ENCODE data around the gene CNGA1.
A peak's percentile ranks its signal among the peaks of the same experiment; 100 is the strongest.

Gene CNGA1

DNA sequence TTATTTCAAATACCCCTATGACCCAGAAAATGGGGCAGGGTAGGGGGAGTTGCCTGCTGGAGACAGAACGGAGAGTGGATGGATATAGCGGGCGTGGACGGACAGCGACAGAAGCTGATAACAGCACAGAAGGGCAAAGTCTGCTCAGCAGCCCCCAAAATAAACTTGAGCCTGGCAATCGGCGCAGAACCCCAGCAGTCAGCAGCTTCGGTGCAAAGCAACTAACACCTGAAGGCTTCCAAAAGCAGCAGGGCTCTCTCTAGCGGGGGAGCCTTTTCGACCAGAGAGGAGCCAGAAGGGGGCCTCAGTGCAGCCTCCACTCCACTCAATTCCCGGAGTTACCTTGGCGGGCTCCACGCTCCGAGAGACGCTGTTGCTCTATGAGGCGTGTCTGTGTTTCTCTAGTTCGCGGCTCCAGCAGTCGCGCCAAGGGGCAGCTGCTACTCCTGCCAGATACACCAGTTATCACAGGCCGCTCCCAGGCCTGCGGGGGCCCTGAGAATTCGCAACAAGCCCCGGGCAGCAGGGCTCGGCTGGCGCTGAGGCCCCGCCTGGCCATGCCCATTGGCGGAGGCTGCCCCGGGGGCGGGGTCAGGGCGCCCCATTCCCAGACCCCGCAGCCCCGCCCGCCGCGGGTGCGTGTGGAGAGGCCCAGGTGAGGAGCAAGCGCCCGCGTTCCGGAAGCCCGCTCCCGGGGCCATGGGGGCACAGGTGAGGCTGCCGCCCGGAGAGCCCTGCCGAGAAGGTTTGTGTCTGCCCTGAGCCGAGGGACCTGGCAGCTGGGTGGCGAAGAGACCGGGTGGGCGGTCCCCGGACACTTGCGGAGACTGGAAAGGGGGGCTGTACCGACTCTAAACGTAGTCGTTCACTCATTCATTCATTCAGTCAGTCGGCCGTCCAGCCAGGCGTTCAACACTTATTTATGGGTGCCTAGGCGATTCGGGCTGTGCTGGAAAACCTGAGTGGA is at the start of gene CNGA1, which contains the start of gene NIPAL1:
Gene CNGA1 (minus strand): TSS at position 541 of the 967 bp plus-strand sequence. CDS start 63,992 bp downstream, outside the sequence.
Gene NIPAL1 (plus strand): TSS at position 632 of the 967 bp plus-strand sequence. CDS start 68 bp downstream, at position 700.
- DNase-seq: peak; percentile 85

DNA sequence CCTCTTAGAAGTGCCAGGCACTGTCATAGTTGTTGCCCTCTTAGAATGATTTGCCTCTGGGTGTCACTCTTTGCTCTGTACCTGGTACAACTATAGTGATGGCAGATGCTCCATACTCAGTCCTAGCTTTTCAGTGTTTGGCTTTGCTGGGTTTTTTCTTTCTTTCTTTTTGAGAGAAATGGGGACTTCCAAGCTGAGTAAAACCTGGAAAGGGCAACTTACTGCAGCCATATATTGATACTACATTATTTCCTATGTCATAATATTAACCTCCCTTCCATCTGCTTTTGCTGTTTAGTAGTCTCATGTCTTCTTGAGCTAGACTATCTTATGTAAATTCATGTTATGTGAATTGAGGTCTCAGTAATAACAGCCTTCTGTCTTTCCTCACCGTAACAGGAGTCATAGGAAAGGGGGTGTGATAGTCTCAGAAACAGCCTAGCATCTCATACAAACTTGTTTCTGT is 49.1 kb upstream of the CNGA1 start:
- no peak for DNase-seq

DNA sequence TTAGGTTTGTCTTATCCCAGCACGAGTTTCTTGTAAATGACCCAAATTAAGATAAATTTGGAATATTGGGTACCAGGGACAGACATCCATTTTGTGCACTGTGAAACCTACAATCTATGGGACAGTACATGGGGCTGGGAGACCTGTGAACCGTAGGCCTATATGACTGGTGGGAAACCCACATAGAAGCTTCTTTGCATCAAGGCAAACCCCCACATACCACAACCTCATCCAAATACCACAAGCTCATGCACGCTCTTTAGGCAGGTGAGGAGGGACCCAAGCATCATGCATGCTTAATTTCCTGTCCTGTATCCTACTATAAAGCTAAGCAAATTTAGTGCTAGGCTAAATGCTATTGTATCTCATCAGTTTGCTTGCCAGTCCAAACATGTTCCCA is 47.9 kb upstream of the CNGA1 start:
- no peak for DNase-seq

DNA sequence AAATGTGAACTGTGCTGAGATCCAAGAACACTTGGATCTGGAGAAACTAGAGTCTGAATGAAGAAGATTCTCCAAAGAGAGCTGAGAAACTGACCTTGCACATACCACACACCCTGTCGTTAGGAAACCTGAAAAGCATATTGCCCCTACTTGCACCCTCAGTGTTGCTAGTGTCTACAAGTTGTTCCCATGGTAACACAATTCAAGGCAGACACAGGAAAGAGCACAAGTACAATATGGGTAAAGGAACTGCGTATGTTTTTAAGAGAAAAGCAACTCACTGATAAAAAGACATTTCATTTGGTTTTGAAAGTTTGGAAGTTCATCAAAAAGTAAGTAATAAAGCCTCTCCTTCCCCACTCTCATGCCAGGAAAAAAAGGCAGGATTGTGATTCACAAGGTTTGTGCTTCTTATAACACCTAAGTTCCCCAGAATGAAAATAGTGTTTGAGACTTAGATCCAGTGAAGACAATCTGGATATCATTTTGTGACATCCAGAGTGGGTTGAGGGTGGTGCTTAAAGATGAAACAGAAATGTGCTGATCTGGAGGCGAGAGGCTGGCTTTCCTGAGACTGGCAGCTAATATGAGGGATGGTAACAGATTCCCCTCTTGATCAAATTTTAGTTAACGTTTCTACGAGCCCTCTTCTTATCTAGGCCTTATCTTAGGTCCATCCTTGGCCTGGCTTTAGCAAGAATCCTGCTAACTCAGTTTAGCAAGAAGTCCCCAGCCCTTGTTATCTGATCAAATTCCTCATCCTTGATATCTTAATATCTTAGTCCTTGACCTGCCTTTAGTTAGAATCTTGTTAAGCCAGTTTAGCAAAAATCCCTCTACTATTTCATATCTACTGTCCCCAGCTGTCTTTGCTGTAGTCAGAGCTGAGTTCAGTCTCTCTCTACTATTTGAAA is 42.4 kb upstream of the CNGA1 start:
- no peak for DNase-seq

DNA sequence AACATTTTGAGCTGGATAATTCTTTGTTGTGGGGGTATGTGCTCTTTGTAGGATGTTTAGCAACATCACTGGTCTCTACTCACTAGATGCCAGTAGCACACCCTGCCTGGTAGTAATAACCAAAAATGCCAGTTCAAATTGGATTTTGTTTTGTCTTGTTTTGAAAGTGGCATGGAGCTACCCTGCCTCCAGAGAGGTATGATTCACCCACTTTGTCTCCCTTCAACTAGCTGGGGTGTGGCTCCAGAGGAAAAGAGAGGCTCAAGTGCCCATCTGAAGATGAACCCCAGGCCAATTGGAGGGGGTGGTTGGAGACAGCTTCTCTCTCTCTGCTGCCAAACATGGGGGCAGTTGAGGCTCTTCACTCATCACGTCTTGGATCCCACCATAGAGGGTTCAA is 34.6 kb upstream of the CNGA1 start:
- DNase-seq: no peak

DNA sequence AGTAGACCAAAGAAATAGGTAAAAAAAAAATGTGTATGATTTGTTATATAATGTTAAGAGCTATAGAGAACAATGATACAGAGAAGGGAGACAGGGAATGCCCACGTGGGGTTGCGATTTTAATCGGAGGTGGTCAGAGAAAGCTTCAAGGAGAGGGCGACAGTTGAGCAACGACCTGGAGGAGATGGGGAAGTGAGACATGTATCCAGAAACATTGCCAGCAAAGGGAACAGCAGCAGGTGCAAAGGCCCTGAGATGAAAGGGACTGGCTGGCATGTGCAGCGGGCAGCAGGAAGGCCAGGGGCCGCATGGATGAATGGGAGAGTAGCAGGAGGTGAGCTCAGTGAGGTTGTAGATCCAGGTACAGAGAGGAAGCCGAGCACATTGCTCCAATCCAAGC is 33.0 kb upstream of the CNGA1 start:
- no peak for DNase-seq

DNA sequence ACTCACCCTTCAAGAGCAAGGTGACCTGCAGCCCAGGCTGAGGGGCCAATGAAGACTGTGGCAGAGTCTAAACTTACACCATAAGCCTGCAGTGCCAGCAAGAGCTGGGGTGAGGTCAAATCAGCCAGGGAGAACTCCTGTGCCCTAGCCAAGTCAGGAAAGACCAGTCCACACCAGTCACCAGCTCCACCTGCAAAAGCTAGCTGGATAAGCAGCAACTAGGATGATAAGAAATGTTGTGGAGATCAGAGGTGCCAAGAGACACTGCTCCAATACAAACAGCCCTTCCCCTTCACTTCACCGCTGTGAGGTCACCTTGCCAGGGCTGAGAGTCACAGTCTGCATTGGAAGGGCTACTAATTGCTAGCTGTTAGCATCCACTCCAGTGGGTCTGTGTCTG is 31.4 kb upstream of the CNGA1 start:
- no peak for DNase-seq

DNA sequence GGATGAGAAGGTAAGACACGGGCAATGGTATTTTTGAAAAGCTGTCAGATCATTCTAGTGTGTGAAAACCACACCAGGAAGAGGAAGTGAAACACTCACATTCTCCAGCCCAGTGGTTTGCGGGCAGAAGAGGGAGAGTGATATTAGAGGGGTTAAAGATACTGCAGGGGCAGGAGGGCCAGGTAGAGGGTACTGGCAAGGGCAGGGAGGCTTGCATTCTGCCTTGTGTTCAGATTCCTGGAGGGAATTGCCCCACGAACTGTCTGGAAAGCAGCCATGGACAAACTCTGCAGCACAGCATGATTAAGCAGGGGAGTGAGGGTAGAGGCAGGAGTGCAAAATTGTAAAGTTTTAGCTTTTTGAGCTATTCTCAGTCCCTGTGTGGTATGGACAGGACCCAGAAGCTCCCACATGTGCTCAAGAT is 31.0 kb upstream of the CNGA1 start:
- peak; percentile 73 for DNase-seq

DNA sequence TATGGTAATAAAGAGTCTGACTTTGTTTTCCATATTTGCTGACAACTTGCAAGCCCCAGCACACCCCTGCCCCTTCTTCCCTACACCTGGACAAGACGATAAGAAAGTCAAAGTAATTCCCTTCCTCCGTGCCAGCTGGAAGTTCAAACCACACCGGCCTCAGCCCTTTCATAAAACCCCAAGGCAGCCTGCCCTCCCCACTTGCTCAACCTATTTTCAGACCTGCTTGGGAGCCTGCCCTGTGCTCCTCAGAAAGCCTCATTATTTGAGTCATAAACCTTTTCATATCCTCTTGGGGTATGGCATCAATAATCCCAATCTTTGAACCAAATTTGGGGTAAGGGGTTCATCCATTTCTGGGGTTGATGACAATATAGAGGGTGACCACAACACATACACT is 29.6 kb upstream of the CNGA1 start:
- no peak for DNase-seq

DNA sequence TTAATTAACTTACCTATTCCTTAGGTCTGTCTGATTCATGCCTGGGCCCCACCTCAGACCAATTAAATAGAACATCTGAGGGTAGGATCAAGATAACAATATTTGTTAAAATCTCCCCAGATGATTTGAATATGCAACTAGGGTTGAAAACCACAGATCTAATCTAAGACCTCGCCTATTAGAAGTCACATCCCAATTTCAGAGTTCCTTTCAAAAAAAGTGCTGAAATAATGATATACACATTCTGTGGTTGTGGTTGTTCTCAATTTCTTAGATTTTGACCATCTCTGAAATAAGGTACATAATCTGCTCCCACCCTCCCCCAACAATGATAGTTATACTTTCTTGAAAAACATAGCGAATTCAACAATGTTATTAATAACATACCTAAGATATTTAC is 27.8 kb upstream of the CNGA1 start:
- peak; percentile 40 for DNase-seq

DNA sequence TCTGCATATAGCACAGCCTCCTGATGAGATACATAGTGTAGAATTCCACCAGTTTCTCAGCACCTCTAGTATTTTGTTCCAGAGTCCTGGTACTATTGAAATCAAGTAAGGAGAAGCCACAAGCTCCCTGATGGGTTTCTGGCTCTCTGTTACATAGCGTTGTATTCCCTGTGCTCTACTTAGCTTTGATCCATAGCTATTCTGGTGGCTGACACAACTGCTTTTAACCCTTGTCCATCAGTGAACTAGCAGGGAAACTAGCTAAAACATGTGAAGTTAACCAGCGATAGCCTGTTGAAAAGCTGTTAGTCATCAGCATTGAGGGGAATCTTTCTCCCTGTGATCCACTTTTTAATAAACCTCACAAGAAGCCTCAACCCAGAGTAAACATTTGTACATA is 27.0 kb upstream of the CNGA1 start:
- DNase-seq: no peak

DNA sequence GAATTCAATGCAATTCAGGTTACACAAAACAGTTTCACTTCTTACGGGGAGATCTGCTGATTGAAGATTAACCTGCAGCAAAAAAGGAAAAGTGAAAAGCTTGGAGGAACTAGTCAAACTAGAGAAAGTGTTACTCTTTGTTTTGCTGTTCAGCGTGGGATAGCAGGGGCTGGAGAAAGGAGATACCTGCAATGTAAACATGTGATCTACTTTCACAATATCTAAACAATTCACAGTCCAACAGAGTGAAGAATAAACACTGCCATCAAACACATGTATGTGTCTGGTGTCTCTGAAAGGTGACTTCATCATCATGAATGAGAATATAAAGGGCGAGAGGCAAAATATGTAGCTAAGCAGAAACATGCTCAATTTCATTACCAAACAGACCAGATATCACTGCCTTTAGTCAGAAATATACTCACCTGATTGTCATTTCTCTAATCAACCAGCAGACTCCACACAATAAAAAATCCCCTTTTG is 26.5 kb upstream of the CNGA1 start:
- no peak for DNase-seq

DNA sequence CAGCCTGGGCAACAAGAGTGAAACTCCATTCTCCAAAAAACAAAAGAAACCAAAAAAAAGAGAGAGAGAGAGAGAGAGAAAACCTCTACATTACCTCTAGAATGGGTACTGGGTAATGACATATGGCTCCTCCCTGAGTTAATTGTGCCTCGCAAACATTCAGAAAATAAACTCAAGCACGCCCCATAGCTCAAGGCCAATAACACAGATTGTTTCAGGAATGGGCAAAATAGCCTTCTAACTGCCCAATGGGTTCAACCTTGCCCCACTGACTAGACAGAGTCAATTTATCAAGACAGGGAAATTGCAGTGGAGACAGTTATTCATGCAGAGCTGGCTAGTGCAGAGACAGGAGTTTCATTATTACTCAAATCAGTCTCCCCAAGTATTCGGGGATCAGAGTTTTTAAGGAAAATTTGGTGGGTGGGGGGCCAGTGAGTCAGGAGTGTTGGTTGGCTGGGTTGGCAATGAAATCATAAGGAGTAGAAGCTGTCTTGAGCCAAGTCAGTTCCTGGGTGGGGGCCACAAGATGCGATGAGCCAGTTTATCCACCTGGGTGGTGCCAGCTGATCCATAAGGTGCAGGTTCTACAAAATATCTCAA is 25.2 kb upstream of the CNGA1 start:
- DNase-seq: no peak

DNA sequence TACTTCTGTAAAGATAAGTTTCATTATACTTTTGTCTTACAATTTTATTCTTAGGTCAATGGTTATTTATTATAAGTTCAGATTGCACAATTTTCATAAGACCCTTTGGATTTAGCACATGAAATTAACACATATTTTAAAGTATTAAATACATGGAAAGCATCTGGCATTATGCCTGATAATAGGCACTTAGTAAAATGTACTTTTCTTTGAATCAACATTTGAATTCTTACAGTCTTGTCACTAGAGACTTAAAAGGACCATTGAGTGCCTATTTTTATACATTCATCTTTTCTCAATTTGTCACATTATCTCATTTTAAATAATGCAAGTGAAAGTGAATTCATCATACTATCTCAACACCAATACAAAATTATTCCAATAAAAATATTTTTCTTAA is 23.1 kb upstream of the CNGA1 start:
- DNase-seq: no peak

DNA sequence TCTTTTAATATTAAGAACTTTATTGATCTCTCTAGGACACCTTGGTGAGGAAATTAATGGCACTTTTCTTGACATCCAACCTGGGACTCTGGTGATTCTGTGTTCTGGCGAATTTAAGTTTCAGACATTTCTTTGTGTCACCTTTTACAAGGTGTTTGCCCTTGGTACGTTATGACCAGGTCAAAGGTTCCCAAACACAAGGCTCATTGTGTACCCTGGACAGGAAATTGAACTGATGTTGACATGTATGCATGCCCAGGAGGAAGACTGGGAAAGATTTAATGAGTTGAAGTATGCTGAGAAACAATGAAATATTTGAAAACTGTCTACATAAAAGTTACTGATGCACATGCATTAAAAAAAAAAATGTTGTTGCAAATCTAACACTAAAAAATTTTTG is 22.2 kb upstream of the CNGA1 start:
- DNase-seq: no peak

DNA sequence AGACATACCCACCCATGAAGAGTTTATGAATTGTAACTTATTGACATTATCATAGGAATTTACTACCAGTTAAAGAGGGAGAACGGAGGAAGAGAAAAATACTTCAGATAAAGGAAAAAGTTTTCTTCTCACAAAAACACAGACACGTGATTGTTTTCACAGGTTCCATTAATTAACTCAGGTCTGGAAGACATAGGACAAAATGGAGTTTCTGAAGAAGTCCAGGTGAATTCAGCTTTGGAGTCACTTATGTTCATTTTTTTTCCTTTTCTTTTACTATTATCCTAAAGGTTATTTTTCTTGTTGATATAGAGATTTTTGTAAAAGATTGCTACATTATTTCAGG is 20.6 kb upstream of the CNGA1 start:
- no peak for DNase-seq

DNA sequence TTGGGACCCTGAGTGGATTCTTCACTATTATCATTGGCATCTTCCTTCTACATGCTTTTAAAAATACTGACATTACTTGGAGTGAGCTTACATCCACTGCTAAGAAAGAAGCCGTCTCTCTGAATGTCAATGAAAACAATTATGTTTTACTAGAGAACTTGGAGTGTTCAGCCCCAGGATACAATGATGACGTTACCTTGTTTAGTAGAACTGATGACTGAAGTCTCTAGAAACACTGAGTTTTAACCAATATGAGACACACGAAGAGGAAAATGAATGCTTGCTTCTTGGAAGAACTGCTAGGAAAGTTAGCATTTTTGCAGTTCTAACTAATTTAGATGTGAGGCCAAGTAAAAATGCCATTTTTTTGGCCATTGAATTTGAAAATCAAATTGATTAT is 19.5 kb upstream of the CNGA1 start:
- DNase-seq: no peak

DNA sequence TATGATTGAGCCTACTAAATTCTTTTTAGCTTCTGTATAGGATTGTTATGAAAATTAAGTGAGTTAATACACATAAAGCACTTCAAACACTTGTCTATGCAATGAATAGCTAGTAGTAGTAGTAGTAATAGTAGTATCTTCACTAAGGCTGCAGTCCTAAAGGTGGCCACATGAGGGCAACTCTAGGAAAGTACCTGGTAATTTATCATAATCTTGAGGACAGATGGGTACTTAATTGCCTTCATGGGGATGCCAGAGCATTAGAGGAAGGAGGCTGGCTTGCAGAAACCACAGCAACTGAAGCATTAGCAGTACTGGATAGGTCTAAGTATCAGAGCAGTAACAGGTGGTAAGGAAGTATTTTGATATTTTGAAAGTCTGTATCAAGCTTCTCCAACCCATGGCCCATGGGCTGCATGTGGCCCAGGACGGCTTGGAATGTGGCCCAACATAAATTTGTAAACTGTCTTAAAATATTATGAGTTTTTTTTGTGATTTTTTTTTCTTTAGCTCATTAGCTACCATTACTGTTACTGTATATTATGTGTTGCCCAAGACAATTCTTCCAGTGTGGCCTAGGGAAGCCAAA is 17.4 kb upstream of the CNGA1 start:
- peak; percentile 71 for DNase-seq

DNA sequence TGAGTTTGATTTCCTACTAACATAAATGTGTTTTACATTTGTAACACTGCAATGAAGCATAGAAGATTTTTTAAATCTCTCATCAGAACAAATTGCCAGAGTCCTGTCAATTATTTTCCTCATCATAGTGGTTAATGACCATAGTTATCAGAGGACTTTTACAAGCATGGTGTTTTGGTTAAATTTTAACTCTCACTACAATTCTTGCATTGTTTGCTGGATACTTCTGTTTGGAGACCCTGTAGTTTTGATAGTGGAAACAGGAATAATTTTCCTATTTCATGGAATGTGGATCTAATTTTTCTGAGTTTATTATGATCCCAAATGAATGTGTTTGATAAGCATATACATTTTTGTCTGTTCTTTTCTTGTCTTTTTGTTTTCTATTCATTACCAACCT is 16.9 kb upstream of the CNGA1 start:
- DNase-seq: no peak

DNA sequence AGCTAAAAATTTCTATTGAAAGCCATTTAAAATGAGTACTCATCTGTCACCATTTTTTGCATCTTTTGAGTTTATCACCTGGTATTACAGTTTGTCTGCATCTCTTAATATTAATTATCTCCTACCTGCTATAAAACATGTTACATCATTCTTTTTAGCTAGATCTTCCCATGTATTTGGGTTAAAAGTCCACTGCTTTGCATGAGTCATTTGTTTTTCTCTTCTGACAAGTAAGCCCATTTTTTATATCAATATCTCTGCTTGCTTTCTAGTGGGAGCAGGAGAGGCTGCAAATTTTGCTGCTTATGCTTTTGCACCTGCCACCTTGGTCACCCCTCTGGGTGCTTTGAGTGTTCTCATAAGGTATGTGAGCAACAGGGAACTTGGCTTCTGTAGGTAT is 16.2 kb upstream of the CNGA1 start:
- DNase-seq: no peak

DNA sequence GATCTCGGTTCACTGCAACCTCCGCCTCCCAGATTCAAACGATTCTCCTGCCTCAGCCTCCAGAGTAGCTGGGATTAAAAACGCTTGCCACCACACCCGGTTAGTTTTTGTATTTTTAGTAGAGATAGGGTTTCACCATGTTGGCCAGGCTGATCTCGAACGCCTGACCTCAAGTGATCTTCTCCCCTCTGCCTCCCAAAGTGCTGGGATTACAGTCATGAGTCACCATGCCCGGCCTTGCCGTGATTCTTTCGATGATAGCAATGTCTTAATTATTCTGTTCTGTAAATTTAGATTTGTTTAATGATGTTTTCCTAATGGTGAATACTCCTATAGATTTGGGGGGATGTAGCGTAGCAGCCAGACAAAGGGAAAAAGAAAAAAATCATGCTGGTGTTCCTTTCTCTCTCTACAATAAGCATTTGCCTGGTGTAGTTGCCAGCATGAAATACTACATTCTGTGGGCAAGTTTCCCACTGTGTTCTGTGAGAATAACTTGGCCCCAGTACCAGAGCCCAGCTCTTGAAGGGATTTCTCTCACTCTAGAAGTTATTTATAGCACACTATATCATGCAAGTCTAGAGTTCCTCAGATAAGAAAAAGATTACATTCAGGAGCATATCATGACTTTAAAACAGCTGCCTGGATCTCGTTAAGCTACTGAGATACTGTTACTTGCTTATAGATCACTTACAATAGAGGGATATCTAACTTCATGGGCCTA is 15.5 kb upstream of the CNGA1 start:
- DNase-seq: no peak

DNA sequence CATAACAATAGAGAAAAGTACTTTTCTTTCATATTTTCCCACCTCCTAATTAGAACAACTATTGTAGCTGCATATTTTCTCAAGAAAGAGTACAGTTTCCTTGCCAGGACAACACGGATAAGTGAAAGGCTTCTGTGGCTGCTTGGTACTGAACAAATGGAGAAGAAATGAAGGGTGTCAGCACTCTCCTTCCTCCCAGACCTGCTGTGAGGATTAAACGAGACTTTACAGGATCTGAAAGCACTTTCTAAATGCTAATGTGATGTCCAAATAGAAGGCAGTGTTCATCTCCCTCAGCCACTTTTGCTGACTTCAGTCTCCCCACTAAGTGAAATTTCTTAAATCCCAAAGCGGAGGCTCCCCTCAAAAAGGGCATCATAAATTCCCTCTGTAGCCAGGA is 14.0 kb upstream of the CNGA1 start:
- no peak for DNase-seq

Measured in hematopoietic multipotent progenitor cell treated with erythropoietin and hydrocortisone succinate and interleukin-3 and kit ligand, for 6 days (in vitro differentiated cells).